IPS-18a (cell line): ENCODE results near the gene IQSEC3.
"Not testable (repeated sequence)": the region's sequence is repeated elsewhere in the genome, so short reads cannot be mapped to it uniquely, and the experiment has no call there.

Source experiments
- H3K27ac ChIP-seq: one replicate; pipeline ENCODE4 v1.5.1; 2013; ENCODE audit warnings: low read length
- H3K27me3 ChIP-seq: one replicate; pipeline ENCODE4 v1.6.1; 2013; ENCODE audit warnings: mild to moderate bottlenecking, low read length; ENCODE audit not compliant: control insufficient read depth, insufficient read depth
- H3K36me3 ChIP-seq: one replicate; pipeline ENCODE4 v1.6.1; 2013; ENCODE audit warnings: low read depth, low read length; ENCODE audit not compliant: control insufficient read depth
- H3K4me1 ChIP-seq: one replicate; pipeline ENCODE4 v1.6.1; 2013; ENCODE audit warnings: low read depth, low read length; ENCODE audit not compliant: control insufficient read depth
- H3K4me3 ChIP-seq: one replicate; pipeline ENCODE4 v1.5.1; 2013; ENCODE audit warnings: low read length
- H3K9ac ChIP-seq: one replicate; pipeline ENCODE4 v1.6.1; 2013; ENCODE audit warnings: mild to moderate bottlenecking, low read length, moderate library complexity
- H3K9me3 ChIP-seq: one replicate; pipeline ENCODE4 v1.6.1; 2013; ENCODE audit warnings: low read depth, low read length; ENCODE audit not compliant: control insufficient read depth

The IQSEC3 gene

GRCh38 chr12:66428-66781 is at the start of gene IQSEC3:
Gene IQSEC3, plus strand, starts transcription at chr12:66767. Its CDS starts 116 bp downstream, at chr12:66883.
- not testable (repeated sequence) for H3K9me3 ChIP-seq, H3K4me1 ChIP-seq, H3K27ac ChIP-seq, H3K9ac ChIP-seq, H3K36me3 ChIP-seq
- H3K4me3 ChIP-seq, result peak within 1 kb of the TSS; percentile 13
- H3K27me3 ChIP-seq, result peaks cover 41% of the 10 kb centered on the region

GRCh38 chr12:17370-18340 is 48.9 kb upstream of the IQSEC3 start:
- H3K27me3 ChIP-seq, result not testable (repeated sequence)

GRCh38 chr12:18821-19567 is 47.6 kb upstream of the IQSEC3 start:
- H3K27me3 ChIP-seq, H3K4me3 ChIP-seq, H3K9me3 ChIP-seq, H3K4me1 ChIP-seq, H3K27ac ChIP-seq, H3K36me3 ChIP-seq, H3K9ac ChIP-seq: not testable (repeated sequence)

More at GRCh38 chr12:17370-18340, 48.9 kb upstream of the IQSEC3 start:
- not testable (repeated sequence) for H3K9me3 ChIP-seq, H3K27ac ChIP-seq, H3K4me3 ChIP-seq, H3K9ac ChIP-seq, H3K36me3 ChIP-seq, H3K4me1 ChIP-seq

GRCh38 chr12:19906-20305 is 46.7 kb upstream of the IQSEC3 start:
- H3K27ac ChIP-seq, H3K9ac ChIP-seq, H3K27me3 ChIP-seq: not testable (repeated sequence)

GRCh38 chr12:20757-21156 is 45.8 kb upstream of the IQSEC3 start:
- H3K27me3 ChIP-seq, result no peaks in the 10 kb centered on the region
- no peaks in the 10 kb centered on the region for H3K4me1 ChIP-seq
- no peak overlapping the region for H3K27ac ChIP-seq
- peaks cover 8% of the 10 kb centered on the region for H3K36me3 ChIP-seq
- no peak overlapping the region for H3K9ac ChIP-seq
- no peak overlapping the region for H3K4me3 ChIP-seq
- H3K9me3 ChIP-seq, result no peaks in the 10 kb centered on the region

More at GRCh38 chr12:19906-20305, 46.7 kb upstream of the IQSEC3 start:
- not testable (repeated sequence) for H3K4me3 ChIP-seq, H3K9me3 ChIP-seq, H3K36me3 ChIP-seq, H3K4me1 ChIP-seq

- Histone ChIP-seq H3K36me3 (peaks cover 8% of the 10 kb centered on the region), H3K27ac (no peak overlapping the region), H3K9ac (no peak overlapping the region), H3K4me3 (no peak overlapping the region), H3K4me1 (no peaks in the 10 kb centered on the region), H3K9me3 (no peaks in the 10 kb centered on the region), H3K27me3 (no peaks in the 10 kb centered on the region)
Measured at GRCh38 chr12:21301-22189, 45.0 kb upstream of the IQSEC3 start.

- Histone ChIP-seq H3K4me3 (no peak overlapping the region), H3K9me3 (no peaks in the 10 kb centered on the region), H3K4me1 (no peaks in the 10 kb centered on the region), H3K27ac (no peak overlapping the region), H3K27me3 (no peaks in the 10 kb centered on the region), H3K36me3 (peaks cover 8% of the 10 kb centered on the region), H3K9ac (no peak overlapping the region)
Measured at GRCh38 chr12:22190-22529, 44.4 kb upstream of the IQSEC3 start.

- H3K4me3 ChIP-seq, result no peak overlapping the region
- H3K27ac ChIP-seq, result no peak overlapping the region
- no peaks in the 10 kb centered on the region for H3K9me3 ChIP-seq
- H3K27me3 ChIP-seq, result no peaks in the 10 kb centered on the region
- H3K36me3 ChIP-seq, result peaks cover 8% of the 10 kb centered on the region
- H3K9ac ChIP-seq, result no peak overlapping the region
- H3K4me1 ChIP-seq, result no peaks in the 10 kb centered on the region
Measured at GRCh38 chr12:22530-23201, 43.9 kb upstream of the IQSEC3 start.

- not testable (repeated sequence) for H3K27me3 ChIP-seq, H3K9ac ChIP-seq, H3K9me3 ChIP-seq, H3K4me3 ChIP-seq, H3K4me1 ChIP-seq, H3K36me3 ChIP-seq, H3K27ac ChIP-seq
Measured at GRCh38 chr12:27904-28303, 38.7 kb upstream of the IQSEC3 start.

- not testable (repeated sequence) for H3K9me3 ChIP-seq, H3K4me1 ChIP-seq, H3K9ac ChIP-seq, H3K27ac ChIP-seq, H3K4me3 ChIP-seq, H3K36me3 ChIP-seq, H3K27me3 ChIP-seq
Measured at GRCh38 chr12:38775-39174, 27.8 kb upstream of the IQSEC3 start.
